ENCODE results near the gene PLB1. TPM values are rescaled to one million over a fixed set of nuclear protein-coding genes. Genes with fewer than 3 reads are reported as not detected.

The PLB1 gene
- total and polyA plus RNA-seq, 9 of the 15 experiments (the other 6 are each of a cell fraction or from before 2014, with no cell fraction given) = 0.01 to 0.09 (median 0.07) TPM; not detected in 2

DNA sequence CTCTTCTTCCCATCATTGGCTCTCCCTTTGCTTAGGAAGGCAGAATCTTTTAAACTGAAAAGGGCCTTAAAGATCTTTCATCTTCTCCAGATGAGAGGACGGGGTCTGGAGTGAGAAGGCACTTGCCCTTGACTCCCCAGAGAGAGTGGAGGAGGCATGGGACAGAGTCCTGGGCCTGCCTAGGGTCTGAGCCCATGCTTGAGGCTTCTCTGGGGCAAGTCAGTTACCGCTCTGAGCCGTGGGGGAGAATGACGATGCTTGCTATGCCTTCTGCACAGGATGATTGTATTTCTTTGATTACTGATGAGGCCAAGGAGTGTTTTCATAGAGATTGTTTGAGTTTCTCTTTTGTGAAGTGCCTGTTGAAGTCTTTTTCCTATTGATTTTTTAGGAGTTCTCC lies 921 bp downstream of the PLB1 start:
- DNase-seq (ENCODE audit: extremely low read depth in 1 of 4, low spot score in 3 of 4) = no peak
- no peaks in the 10 kb centered on the region for H3K4me1 ChIP-seq (replicated peaks in 1 of 2; ENCODE audit: control insufficient read depth in 2 of 2, insufficient read depth in 2 of 2, low read length in 2 of 2)
- POLR2A ChIA-PET = interaction anchor here (1.3 kb wide), 1 partner anchor 10 kb away, joined by 4 read pairs; no protein-coding TSS in a partner anchor
- no peaks in the 10 kb centered on the region for H3K36me3 ChIP-seq (ENCODE audit: control insufficient read depth, insufficient read depth, low read length)
- no peak overlapping the region for H3K4me3 ChIP-seq
- peaks cover 2% of the 10 kb centered on the region for H3K9me1 ChIP-seq (ENCODE audit: control insufficient read depth, insufficient read depth, low read length)
- no peak overlapping the region for H3K27ac ChIP-seq (ENCODE audit: extremely low read depth, low read depth, low read length)
- peaks cover 14 to 28% of the 10 kb centered on the region in 2 experiments for H3K27me3 ChIP-seq (ENCODE audit: control insufficient read depth in 2 of 2, insufficient read depth in 2 of 2, low read length in 2 of 2)
- no peaks in the 10 kb centered on the region for H3K9me3 ChIP-seq (replicated peaks; ENCODE audit: control insufficient read depth, insufficient read depth, low read depth, low read length)
- no peaks in the 10 kb centered on the region for H3K79me2 ChIP-seq (ENCODE audit: control insufficient read depth, insufficient read depth, low read length)
- H3K4me2 ChIP-seq (ENCODE audit: insufficient read depth, low read length) = no peak overlapping the region
- no peak overlapping the region for H2AFZ ChIP-seq (ENCODE audit: low read depth, low read length)
- BruUV-seq (replicated peaks) = no TSS peak
- in situ Hi-C loops (cut with MboI) = no loop called here
- H3K9ac ChIP-seq (ENCODE audit: insufficient read depth in 1 of 2, low read depth in 2 of 2, low read length in 2 of 2) = no peak overlapping the region
- FAIRE-seq = no peak
- intact Hi-C loops (cut with micrococcal nuclease) = no loop called here
- no peak for ATAC-seq
- WGBS (ENCODE audit: insufficient coverage, low coverage, missing lambda C conversion rate) = 5% methylated on average over 4 of the region's 4 CpGs
- CTCF ChIA-PET (ENCODE audit: low intra/inter-chr PET ratio) = no interaction called here
- TF ChIP-seq IRF2 (CRISPR knock-in tag; IDR thresholded peaks at IDR 0.05) (no peak), ZNF217 (CRISPR knock-in tag; IDR thresholded peaks at IDR 0.05) (no peak), FOS (IDR thresholded peaks at IDR 0.05; ENCODE audit: extremely low read depth, insufficient read length) (no peak), MEF2A (IDR thresholded peaks at IDR 0.05; ENCODE audit: control insufficient read depth, low read depth, low read length) (no peak), ZNF133 (CRISPR knock-in tag; IDR thresholded peaks at IDR 0.05) (no peak), RFX7 (CRISPR knock-in tag; IDR thresholded peaks at IDR 0.05) (no peak), RHOXF2B (CRISPR knock-in tag; conservative IDR thresholded peaks at IDR 0.05) (no peak), ZBTB17 (CRISPR knock-in tag; IDR thresholded peaks at IDR 0.05) (no peak), THAP7 (CRISPR knock-in tag; IDR thresholded peaks at IDR 0.05) (no peak), NFRKB (IDR thresholded peaks at IDR 0.05; ENCODE audit: low read depth) (no peak), ZBED1 (IDR thresholded peaks at IDR 0.05) (no peak)
- TF ChIP-seq, protein P1, sequence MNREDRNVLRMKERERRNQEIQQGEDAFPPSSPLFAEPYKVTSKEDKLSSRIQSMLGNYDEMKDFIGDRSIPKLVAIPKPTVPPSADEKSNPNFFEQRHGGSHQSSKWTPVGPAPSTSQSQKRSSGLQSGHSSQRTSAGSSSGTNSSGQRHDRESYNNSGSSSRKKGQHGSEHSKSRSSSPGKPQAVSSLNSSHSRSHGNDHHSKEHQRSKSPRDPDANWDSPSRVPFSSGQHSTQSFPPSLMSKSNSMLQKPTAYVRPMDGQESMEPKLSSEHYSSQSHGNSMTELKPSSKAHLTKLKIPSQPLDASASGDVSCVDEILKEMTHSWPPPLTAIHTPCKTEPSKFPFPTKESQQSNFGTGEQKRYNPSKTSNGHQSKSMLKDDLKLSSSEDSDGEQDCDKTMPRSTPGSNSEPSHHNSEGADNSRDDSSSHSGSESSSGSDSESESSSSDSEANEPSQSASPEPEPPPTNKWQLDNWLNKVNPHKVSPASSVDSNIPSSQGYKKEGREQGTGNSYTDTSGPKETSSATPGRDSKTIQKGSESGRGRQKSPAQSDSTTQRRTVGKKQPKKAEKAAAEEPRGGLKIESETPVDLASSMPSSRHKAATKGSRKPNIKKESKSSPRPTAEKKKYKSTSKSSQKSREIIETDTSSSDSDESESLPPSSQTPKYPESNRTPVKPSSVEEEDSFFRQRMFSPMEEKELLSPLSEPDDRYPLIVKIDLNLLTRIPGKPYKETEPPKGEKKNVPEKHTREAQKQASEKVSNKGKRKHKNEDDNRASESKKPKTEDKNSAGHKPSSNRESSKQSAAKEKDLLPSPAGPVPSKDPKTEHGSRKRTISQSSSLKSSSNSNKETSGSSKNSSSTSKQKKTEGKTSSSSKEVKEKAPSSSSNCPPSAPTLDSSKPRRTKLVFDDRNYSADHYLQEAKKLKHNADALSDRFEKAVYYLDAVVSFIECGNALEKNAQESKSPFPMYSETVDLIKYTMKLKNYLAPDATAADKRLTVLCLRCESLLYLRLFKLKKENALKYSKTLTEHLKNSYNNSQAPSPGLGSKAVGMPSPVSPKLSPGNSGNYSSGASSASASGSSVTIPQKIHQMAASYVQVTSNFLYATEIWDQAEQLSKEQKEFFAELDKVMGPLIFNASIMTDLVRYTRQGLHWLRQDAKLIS (CRISPR knock-in tag; IDR thresholded peaks at IDR 0.05) = no peak
- H4K20me1 ChIP-seq (replicated peaks; ENCODE audit: control insufficient read depth, insufficient read depth, low read length) = no peaks in the 10 kb centered on the region

Measured in K562 (cell line).